GM23248 (cell line): ENCODE measurements around the gene GBE1. TPM values are rescaled to one million over a fixed set of nuclear protein-coding genes. Genes with fewer than 3 reads are reported as not detected.

Experiments used
- DNase-seq: peaks from one replicate; pipeline ENCODE4 v3.0.0-alpha.2; 2015
- H2AFZ ChIP-seq: fragments of 200-600 bp; sonication (generic); 2 replicates; pipeline ENCODE4 v1.6.1; 2016; ENCODE audit warnings: antibody characterized with exemption
- H3F3A ChIP-seq: fragments of 200-600 bp; sonication (generic); 2 replicates; pipeline ENCODE4 v1.6.1; 2016; ENCODE audit warnings: mild to moderate bottlenecking, antibody characterized with exemption, mixed run types; ENCODE audit not compliant: insufficient read depth
- H3K27ac ChIP-seq: fragments of 200-600 bp; sonication (generic); 2 replicates; pipeline ENCODE4 v1.5.1; 2016; ENCODE audit warnings: mild to moderate bottlenecking
- H3K27me3 ChIP-seq: fragments of 200-600 bp; sonication (generic); replicated peaks from 2 replicates; pipeline ENCODE4 v1.6.1; 2016; ENCODE audit warnings: mild to moderate bottlenecking; ENCODE audit not compliant: insufficient read depth
- H3K36me3 ChIP-seq: fragments of 200-600 bp; sonication (generic); 2 replicates; pipeline ENCODE4 v1.6.1; 2016; ENCODE audit warnings: low read depth, mild to moderate bottlenecking
- H3K4me1 ChIP-seq: fragments of 200-600 bp; sonication (generic); 2 replicates; pipeline ENCODE4 v1.6.1; 2016; ENCODE audit warnings: mild to moderate bottlenecking; ENCODE audit not compliant: insufficient read depth
- H3K4me2 ChIP-seq: fragments of 200-600 bp; sonication (generic); one replicate; pipeline ENCODE4 v1.6.1; 2016; ENCODE audit warnings: mild to moderate bottlenecking; ENCODE audit not compliant: unreplicated experiment
- H3K4me3 ChIP-seq: fragments of 200-600 bp; sonication (generic); 2 replicates; pipeline ENCODE4 v1.5.1; 2016; ENCODE audit warnings: mild to moderate bottlenecking
- H3K79me2 ChIP-seq: fragments of 200-600 bp; sonication (generic); 2 replicates; pipeline ENCODE4 v1.6.1; 2016; ENCODE audit warnings: mild to moderate bottlenecking; ENCODE audit not compliant: insufficient read depth
- H3K9ac ChIP-seq: fragments of 200-600 bp; sonication (generic); 2 replicates; pipeline ENCODE4 v1.6.1; 2016; ENCODE audit warnings: mild to moderate bottlenecking
- H3K9me2 ChIP-seq: fragments of 200-600 bp; sonication (generic); 2 replicates; pipeline ENCODE4 v1.6.1; 2016; ENCODE audit warnings: mixed run types, mild to moderate bottlenecking, moderate library complexity; ENCODE audit not compliant: insufficient read depth
- H3K9me3 ChIP-seq: fragments of 200-600 bp; sonication (generic); one replicate; pipeline ENCODE4 v1.6.1; 2017; ENCODE audit warnings: low read depth
- H4K20me1 ChIP-seq: fragments of 200-600 bp; sonication (generic); 2 replicates; pipeline ENCODE4 v1.6.0; 2016; ENCODE audit not compliant: insufficient read depth
- EZH2 ChIP-seq: fragments of 200-600 bp; sonication (generic); IDR thresholded peaks from 2 replicates; pipeline ENCODE4 v1.6.1; 2018; ENCODE audit warnings: antibody characterized with exemption, mild to moderate bottlenecking; ENCODE audit not compliant: insufficient read depth, poor library complexity, severe bottlenecking
- EZH2phosphoT487 ChIP-seq: fragments of 200-600 bp; sonication (generic); IDR thresholded peaks from 2 replicates; pipeline ENCODE4 v1.6.1; 2018; ENCODE audit warnings: antibody characterized with exemption, moderate library complexity, mild to moderate bottlenecking, low read depth; ENCODE audit not compliant: insufficient read depth
- WGBS, 2 experiments: methylation state at CpG; one replicate each; pipeline ENCODE4 v1.1.6; 2015 to 2017; ENCODE audit warnings: low lambda C conversion rate in 2 of 2, low coverage in 1 of 2; ENCODE audit errors: missing lambda C conversion rate in 2 of 2; 5-methylcytosine and 5-hydroxymethylcytosine counted together
- in situ Hi-C: fragments of 300-500 bp; cut with MboI; formaldehyde crosslinking; loops from 2 replicates; pipeline ENCODE4 v1.15.0; 2020
- polyA plus RNA-seq: library from polyadenylated mRNA; unstranded; fragments of >200 nt; fragmentation: Nextera tagmentation; extraction: Ambion mirVana; gene quantifications from 2 replicates; pipeline ENCODE4 v1.2.1, GENCODE V29; 2016
- total RNA-seq: library from RNA; depleted of rRNA; stranded (reverse); fragments of >200 nt; shearing (Covaris generic); gene quantifications from 2 replicates; pipeline ENCODE4 v1.2.3, GENCODE V29; 2014

The GBE1 gene
- total and polyA plus RNA-seq, 2 experiments from 2014 or later: 130 to 166 TPM

DNA sequence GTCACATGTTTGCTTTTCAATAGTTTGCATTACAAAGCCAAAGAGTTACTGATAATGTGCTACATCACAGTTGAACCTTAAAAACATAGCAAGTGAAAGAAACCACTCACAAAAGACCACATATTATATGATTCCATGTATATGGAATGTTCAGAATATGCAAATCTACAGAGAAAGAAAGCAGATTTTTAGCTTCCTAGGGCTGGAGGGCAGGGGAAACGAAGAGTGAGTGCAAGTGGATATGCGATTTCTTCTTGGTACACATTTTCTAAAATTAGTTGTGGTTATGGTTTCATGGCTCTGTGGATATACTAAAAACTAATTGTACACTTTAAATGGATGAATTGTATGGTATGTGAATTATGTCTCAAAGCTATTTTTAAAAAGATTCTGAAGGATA lies 4.0 kb upstream of the GBE1 start:
- no peak for DNase-seq
- no peak overlapping the region for H3K4me2 ChIP-seq
- no peak overlapping the region for H3K9ac ChIP-seq
- in situ Hi-C loops: no loop called here
- H3K79me2 ChIP-seq: peaks cover 3% of the 10 kb centered on the region
- WGBS, 2 experiments: 98 to 99% methylated on average over 2 of the region's 2 CpGs
- H2AFZ ChIP-seq: 0 out of 2 replicates have a peak overlapping the region, but pooled peaks have one; percentile 16
- TF ChIP-seq EZH2: no peak
- no peak for TF ChIP-seq EZH2phosphoT487
- no peaks in the 10 kb centered on the region for H3K27me3 ChIP-seq
- H3K9me3 ChIP-seq: no peaks in the 10 kb centered on the region
- no peak overlapping the region for H3K4me3 ChIP-seq
- peaks cover 15% of the 10 kb centered on the region for H3K4me1 ChIP-seq
- no peak overlapping the region for H3K27ac ChIP-seq
- H3K36me3 ChIP-seq: no peaks in the 10 kb centered on the region
- H3K9me2 ChIP-seq: no peaks in the 10 kb centered on the region
- no peaks in the 10 kb centered on the region for H4K20me1 ChIP-seq
- peaks cover 28% of the 10 kb centered on the region for H3F3A ChIP-seq

DNA sequence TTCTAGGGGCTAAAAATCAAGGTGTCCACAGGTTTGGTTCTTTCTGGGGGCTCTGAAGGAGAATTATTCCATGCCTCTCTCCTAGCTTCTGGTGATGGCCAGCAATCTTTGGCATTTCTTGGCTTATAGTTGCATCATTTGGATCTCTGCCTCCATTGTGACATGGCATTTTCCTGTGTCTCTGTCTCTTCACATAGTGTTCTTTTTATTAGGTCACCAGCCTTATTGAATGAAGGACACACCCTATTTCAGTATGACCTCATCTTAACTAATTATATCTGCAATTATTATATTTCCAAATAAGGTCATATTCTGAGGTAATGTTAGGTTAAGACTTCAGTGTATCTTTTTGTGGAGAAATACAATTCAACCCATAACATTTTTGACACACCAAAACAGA lies 3.2 kb upstream of the GBE1 start:
- in situ Hi-C loops: no loop called here
- DNase-seq: peak; percentile 65
- no peaks in the 10 kb centered on the region for H3K9me3 ChIP-seq
- no peaks in the 10 kb centered on the region for H3K36me3 ChIP-seq
- H3K9me2 ChIP-seq: no peaks in the 10 kb centered on the region
- 0 out of 2 replicates have a peak overlapping the region, but pooled peaks have one; percentile 16 for H2AFZ ChIP-seq
- no peak overlapping the region for H3K4me3 ChIP-seq
- TF ChIP-seq EZH2 (no peak), EZH2phosphoT487 (no peak)
- peak overlapping the region; percentile 21 for H3K27ac ChIP-seq
- H3K9ac ChIP-seq: no peak overlapping the region
- H3K27me3 ChIP-seq: no peaks in the 10 kb centered on the region
- H3F3A ChIP-seq: peaks cover 35% of the 10 kb centered on the region
- no peak overlapping the region for H3K4me2 ChIP-seq
- H3K79me2 ChIP-seq: peaks cover 11% of the 10 kb centered on the region
- H4K20me1 ChIP-seq: no peaks in the 10 kb centered on the region
- peaks cover 20% of the 10 kb centered on the region for H3K4me1 ChIP-seq

DNA sequence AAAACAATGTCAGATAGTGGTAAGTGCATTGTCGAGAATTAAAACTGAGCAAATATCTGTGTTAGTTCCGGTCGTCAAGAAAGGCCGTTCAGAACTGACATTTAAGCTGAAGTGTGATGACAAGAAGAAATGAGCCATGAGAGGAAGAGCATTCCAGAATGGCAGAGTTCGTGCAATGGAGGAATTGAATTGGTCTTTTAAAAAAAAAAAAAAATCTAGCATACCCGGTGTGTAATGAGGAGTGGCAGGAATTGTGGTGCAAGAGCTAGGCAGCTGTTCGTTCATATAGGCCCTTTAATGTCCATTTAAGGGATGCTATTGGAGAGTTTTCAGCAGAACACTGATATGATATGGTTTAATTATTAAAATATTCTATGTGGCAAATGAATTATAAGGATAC lies 2.6 kb upstream of the GBE1 start:
- Histone ChIP-seq H3K4me3 (no peak overlapping the region), H3F3A (peaks cover 42% of the 10 kb centered on the region), H3K79me2 (peaks cover 17% of the 10 kb centered on the region), H2AFZ (no peak overlapping the region), H3K36me3 (no peaks in the 10 kb centered on the region), H3K4me2 (no peak overlapping the region), H3K27me3 (no peaks in the 10 kb centered on the region), H3K9ac (no peak overlapping the region), H3K4me1 (peaks cover 27% of the 10 kb centered on the region), H3K27ac (peak overlapping the region; percentile 21; the same call in 1 of the 2 replicates), H3K9me3 (no peaks in the 10 kb centered on the region), H4K20me1 (no peaks in the 10 kb centered on the region), H3K9me2 (no peaks in the 10 kb centered on the region)
- DNase-seq: no peak
- in situ Hi-C loops: no loop called here
- TF ChIP-seq EZH2 (no peak), EZH2phosphoT487 (no peak)
- 84 to 90% methylated on average over 7 of the region's 7 CpGs for WGBS, 2 experiments

DNA sequence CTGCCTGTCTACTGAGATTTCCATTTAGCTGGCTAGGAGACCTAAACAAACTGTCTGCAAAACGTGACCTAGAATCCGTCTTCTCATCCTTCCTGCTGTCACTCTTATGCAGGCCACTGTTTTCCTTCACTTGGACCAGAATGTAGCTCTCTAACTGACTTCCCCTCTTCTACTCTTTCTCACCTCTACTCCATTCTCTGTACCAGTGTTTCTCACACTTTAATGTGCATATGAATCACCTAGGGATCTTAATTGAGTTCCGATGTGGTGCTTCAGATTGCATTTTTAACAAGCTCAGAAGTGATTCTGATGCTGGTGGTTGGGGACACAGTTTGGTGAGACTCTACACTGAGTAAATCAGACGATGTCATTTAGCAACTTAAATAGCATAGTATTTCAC lies 1.6 kb upstream of the GBE1 start:
- H3K79me2 ChIP-seq: peaks cover 27% of the 10 kb centered on the region
- no peak overlapping the region for H3K4me3 ChIP-seq
- no peak for DNase-seq
- no peak overlapping the region for H3K27ac ChIP-seq
- H3K9me3 ChIP-seq: no peaks in the 10 kb centered on the region
- no peaks in the 10 kb centered on the region for H3K27me3 ChIP-seq
- H3K36me3 ChIP-seq: peaks cover 3% of the 10 kb centered on the region; the same call in 1 of the 2 replicates
- peaks cover 52% of the 10 kb centered on the region for H3F3A ChIP-seq
- no peak overlapping the region for H3K4me2 ChIP-seq
- no peak for TF ChIP-seq EZH2
- no peak for TF ChIP-seq EZH2phosphoT487
- no peaks in the 10 kb centered on the region for H3K9me2 ChIP-seq
- WGBS, 2 experiments: 78 to 85% methylated on average over 4 of the region's 4 CpGs
- H3K9ac ChIP-seq: no peak overlapping the region
- no peaks in the 10 kb centered on the region for H4K20me1 ChIP-seq
- peaks cover 37% of the 10 kb centered on the region for H3K4me1 ChIP-seq
- H2AFZ ChIP-seq: 0 out of 2 replicates have a peak overlapping the region, but pooled peaks have one; percentile 7
- in situ Hi-C loops: no loop called here
